ENCODE data around the gene PRDX6.
"Not testable (repeated sequence)": the region's sequence is repeated elsewhere in the genome, so short reads cannot be mapped to it uniquely, and the experiment has no call there.

Gene PRDX6

GRCh38 chr1:173502104-173502503, 25.0 kb downstream of the PRDX6 start:
- DNase-seq, result no peak

- peak; percentile 17 for DNase-seq
Observed at GRCh38 chr1:173503391-173503790, 26.3 kb downstream of the PRDX6 start.

- no peak for DNase-seq
Observed at GRCh38 chr1:173504268-173504667, 27.1 kb downstream of the PRDX6 start.

- no peak for DNase-seq
Observed at GRCh38 chr1:173505391-173505790, 28.3 kb downstream of the PRDX6 start.

GRCh38 chr1:173506437-173506836, 29.3 kb downstream of the PRDX6 start:
- DNase-seq, result no peak

GRCh38 chr1:173507205-173507846, 30.2 kb downstream of the PRDX6 start:
- no peak for DNase-seq

GRCh38 chr1:173507847-173508209, 30.7 kb downstream of the PRDX6 start:
- DNase-seq, result no peak

GRCh38 chr1:173508541-173508940, 31.4 kb downstream of the PRDX6 start:
- no peak for DNase-seq

- DNase-seq, result no peak
Observed at GRCh38 chr1:173509797-173510196, 32.7 kb downstream of the PRDX6 start.

GRCh38 chr1:173514503-173514902, 37.4 kb downstream of the PRDX6 start:
- not testable (repeated sequence) for DNase-seq

- DNase-seq, result no peak
Observed at GRCh38 chr1:173520799-173521198, 43.7 kb downstream of the PRDX6 start.

GRCh38 chr1:173523329-173523728, 46.2 kb downstream of the PRDX6 start:
- DNase-seq, result no peak

GRCh38 chr1:173525926-173526325, 48.8 kb downstream of the PRDX6 start:
- DNase-seq, result no peak

GRCh38 chr1:173527151-173527826, 50.2 kb downstream of the PRDX6 start:
- DNase-seq, result no peak

- no peak for DNase-seq
Observed at GRCh38 chr1:173529106-173529505, 52.0 kb downstream of the PRDX6 start.

GRCh38 chr1:173530795-173531693, 53.9 kb downstream of the PRDX6 start:
- no peak for DNase-seq

GRCh38 chr1:173532237-173532636, 55.1 kb downstream of the PRDX6 start:
- no peak for DNase-seq

GRCh38 chr1:173536223-173536622, 59.1 kb downstream of the PRDX6 start:
- DNase-seq, result no peak

All from MV-4-11 (cell line).